A549 (cell line): ENCODE results near the gene ZDHHC3.

Experiments
- CBX8 ChIP-seq: fragments of 200-600 bp; sonication (generic); IDR thresholded peaks from 2 replicates; pipeline ENCODE4 v1.6.1; 2016
- CEBPB ChIP-seq, 2 experiments: fragments of >200 bp in 1 of 2; sonication (Bioruptor Twin) in 1 of 2; formaldehyde crosslinking in 1 of 2; IDR thresholded peaks; 2 replicates each; pipeline ENCODE4 v1.6.1; 2012 to 2016
- CTCF ChIP-seq: fragments of >200 bp; sonication (Bioruptor Twin); formaldehyde crosslinking; IDR thresholded peaks from 3 replicates; pipeline ENCODE4 v1.5.1; 2016
- KDM5A ChIP-seq: fragments of 200-600 bp; sonication (generic); IDR thresholded peaks from 2 replicates; pipeline ENCODE4 v1.6.1; 2016; ENCODE audit warnings: antibody characterized with exemption, mild to moderate bottlenecking
- REST ChIP-seq: fragments of 200-600 bp; sonication (generic); IDR thresholded peaks from 2 replicates; pipeline ENCODE4 v1.6.1; 2016; ENCODE audit warnings: antibody characterized with exemption, mild to moderate bottlenecking, moderate library complexity
- SREBF2 ChIP-seq: fragments of 450-650 bp; IDR thresholded peaks from 2 replicates; pipeline ENCODE4 v1.6.1; 2014; ENCODE audit warnings: mild to moderate bottlenecking, moderate library complexity
- TF ChIP-seq, protein P1 (sequence below): fragments of 150-350 bp; IDR thresholded peaks from 2 replicates; pipeline ENCODE4 v1.6.1; 2014; ENCODE audit warnings: low read depth, mild to moderate bottlenecking, low read length

DNA sequence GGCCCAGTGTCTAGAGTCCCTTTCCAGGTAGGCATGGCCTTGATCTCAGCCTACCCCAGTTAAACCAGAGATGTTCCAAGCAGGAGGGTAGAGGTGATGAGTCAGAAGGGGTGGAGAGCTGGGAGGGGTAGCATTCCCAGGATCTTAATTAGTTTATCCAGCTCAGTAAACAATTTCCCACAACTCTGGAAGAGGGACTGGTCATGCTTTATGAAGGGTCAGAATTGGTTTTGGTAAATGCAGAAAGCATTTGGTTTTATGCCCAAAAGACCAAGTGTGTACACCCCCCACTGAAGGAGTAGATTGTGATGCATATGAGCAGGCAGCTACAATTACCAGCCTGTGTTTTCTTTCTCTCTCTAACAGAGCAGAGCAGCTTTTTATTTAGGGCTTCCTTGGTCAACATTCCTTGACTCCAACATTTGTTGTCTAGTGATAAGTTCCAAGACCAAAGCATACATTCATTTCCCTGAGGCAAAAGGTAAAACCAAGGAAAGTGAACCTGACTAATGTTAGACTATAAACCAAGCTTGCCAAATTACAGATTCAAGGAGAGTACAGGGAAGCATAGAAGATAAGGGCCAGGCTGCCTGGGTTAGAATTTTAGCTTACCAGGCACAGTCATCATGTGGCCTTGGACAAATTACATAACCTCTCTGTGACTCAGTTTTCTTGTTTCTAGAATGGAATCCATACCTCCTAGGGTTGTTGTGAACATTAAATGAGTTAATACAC, 17.7 kb upstream of the ZDHHC3 start:
- TF ChIP-seq CBX8 (no peak), KDM5A (no peak), SREBF2 (no peak), CTCF (no peak), REST (no peak), CEBPB (IDR thresholded peaks at IDR 0.05) (no peak)
- TF ChIP-seq, protein P1, sequence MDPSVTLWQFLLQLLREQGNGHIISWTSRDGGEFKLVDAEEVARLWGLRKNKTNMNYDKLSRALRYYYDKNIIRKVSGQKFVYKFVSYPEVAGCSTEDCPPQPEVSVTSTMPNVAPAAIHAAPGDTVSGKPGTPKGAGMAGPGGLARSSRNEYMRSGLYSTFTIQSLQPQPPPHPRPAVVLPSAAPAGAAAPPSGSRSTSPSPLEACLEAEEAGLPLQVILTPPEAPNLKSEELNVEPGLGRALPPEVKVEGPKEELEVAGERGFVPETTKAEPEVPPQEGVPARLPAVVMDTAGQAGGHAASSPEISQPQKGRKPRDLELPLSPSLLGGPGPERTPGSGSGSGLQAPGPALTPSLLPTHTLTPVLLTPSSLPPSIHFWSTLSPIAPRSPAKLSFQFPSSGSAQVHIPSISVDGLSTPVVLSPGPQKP: no peak
